HG03066 (cell line): ENCODE results near the gene MACROD2.

Source experiments
- ATAC-seq: cut with Tn5 transposase; IDR thresholded peaks from one replicate; pipeline ENCODE4 v1.9.1; 2021; ENCODE audit warnings: low read depth; ENCODE audit not compliant: unreplicated experiment

The MACROD2 gene

DNA sequence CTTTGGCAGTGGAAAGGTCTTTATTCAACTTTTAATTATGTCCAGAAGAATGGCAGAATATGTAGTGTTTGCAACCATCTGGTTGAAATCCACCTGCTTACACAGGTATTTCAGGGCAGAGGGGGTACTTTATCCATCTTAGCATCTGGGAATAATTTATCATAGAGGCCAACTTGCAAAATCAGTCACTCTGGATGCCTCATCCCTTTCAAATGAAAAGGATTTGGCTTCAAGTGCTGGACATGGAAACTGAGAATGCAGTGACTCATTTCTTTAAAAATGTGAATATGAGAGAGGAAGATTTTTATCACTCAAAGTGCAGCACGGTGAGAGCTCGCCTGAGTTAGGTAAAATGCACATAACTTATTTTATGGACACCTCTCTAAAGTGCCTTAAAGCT is 1819.6 kb downstream of the MACROD2 start:
- ATAC-seq: no peak

DNA sequence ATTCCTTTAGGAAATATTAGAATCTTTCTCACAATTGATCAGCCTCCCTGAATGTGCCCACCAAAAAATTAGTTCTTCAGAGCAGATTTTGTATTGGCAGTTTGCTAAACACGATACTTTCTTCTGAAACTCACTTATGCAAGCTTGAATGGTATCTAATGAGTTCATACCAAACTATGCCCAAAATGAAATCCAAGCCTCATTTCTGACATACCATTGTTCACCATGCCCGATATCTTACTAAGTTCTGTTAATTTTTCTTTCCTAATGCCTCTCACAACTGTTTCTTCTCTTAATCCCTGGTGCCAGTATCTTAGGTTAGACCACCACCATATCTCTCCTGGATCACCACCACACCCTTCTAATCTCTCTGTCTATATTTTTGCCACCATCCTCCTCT is 1822.0 kb downstream of the MACROD2 start:
- no peak for ATAC-seq

DNA sequence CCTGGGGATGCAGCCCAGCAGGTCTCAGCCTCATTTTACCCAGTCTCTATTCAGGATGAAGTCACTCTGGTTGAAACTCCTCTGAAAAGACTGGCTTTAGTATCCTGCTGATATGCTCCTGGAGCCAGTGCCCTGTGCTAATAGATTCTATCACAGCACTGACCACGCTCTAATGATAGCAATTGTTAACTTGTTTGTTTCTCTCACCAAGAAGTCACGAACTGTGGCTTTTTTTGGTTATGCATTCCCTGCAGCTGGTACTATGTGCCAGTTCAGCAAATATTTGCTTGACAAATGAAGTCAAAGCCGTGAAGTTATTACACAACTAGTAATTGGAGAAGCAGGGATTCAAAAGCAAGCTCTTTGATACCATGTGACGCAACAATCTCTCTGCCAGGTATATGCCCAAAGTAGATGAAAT is 1823.3 kb downstream of the MACROD2 start:
- no peak for ATAC-seq

DNA sequence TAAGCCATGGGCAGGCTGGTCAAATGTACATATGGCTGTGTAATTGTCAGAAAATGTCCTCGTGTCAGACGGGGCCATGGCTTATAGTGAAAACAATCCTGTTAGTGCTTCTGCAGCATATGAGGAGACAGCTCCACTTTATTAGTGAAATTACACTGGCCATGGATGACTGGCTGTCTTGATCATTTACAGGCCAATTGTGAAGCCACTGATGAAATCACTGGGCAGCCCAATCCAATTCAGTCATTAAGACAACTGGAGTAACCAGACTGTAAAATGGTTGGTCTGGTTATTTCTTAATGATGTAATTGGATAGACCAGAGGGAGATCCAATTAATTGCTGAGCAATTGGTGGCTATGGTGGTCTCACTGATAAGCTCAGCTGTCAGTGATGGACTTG is 1828.4 kb downstream of the MACROD2 start:
- no peak for ATAC-seq

DNA sequence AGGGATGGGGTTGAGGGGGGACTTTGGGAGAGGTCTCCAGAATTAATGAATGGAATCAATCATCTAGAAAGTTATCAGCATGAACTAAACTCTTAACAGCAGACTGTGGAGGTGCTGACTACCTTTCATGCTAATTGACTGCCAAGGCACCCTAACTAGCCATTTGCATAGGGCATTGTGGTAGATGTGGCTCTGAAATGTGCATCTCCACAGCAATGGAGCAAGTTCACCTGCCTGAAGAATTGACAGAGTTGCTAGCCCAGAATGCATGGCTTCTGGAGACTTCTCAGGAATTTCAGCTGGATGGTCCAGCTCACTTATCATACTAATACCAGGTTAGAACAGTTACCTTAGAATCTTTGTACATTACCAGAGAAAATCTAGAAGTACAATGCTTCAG is 1832.3 kb downstream of the MACROD2 start:
- ATAC-seq: no peak

DNA sequence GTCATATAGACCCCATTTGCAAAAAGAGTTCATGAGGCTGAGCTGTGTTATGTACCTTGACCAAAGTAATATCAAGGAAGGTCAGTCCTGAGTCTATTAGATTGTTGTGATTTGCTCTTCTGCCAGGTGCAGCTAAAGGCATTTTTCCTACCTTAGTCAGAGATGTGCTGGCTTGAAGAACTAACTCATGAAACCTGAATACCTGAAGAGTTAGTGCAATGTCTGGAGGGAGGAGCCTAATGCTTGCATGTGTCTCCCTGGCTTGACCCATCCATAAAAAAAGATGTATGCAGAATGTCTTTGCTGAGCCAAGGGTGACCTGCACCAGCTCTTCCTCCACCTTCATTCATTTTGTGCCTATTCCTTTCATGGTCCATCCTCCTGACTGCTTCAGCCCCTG is 1835.9 kb downstream of the MACROD2 start:
- no peak for ATAC-seq

DNA sequence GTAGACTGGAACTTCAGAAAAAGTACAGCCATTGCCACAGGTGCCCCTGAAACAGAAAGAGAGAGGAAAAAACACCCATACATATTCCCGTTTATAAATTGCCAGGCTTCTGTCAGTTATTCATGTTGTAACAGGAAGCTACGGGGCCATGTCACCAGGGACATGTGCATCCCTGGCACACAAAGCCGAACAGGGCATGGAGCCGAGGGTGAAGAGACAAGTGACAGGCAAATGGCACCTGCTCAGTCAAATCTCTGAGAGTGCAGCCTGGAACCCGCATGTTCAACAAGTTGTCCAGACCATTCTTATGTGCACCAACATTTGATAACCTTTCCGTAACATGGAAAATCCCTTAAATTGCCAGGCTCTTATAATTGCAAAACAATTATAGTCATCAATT is 1837.2 kb downstream of the MACROD2 start:
- ATAC-seq: no peak

DNA sequence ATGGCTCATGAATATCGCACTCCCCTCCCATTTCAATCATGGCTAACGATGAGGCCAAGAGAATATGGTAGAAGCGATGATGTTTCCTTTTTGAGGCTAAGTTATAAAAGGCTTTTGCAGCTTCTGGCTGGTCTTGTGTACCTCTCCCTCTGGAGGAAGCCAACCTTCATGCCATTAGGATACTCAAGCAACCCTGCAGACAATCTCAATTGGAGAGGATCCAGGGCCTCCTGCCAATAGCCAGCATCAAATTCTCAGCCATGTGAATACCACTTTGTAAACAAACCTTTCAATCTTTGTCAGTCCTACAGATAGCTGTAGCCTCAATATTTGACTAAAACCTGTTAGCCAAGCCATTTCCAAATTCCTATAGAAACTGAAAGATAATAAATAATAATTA is 1839.5 kb downstream of the MACROD2 start:
- no peak for ATAC-seq

DNA sequence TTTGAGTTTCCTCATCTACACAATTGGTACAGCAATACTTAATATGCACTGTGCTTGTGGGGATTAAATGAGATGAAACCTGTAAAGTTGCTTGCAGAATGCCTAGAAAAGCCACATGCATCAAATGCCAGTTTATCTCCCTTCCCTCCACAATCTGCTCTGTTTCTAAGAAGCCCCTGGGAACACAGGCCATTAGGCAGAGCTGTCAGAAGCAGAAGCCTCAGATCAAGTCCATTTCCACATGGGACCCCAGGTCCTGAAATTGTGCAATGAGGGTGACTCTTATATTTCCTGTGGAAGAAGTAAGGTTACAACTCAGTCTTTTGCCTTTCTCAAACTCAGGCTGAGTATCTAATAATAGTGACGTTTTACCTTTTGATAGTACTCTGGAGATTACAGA is 1840.5 kb downstream of the MACROD2 start:
- no peak for ATAC-seq

DNA sequence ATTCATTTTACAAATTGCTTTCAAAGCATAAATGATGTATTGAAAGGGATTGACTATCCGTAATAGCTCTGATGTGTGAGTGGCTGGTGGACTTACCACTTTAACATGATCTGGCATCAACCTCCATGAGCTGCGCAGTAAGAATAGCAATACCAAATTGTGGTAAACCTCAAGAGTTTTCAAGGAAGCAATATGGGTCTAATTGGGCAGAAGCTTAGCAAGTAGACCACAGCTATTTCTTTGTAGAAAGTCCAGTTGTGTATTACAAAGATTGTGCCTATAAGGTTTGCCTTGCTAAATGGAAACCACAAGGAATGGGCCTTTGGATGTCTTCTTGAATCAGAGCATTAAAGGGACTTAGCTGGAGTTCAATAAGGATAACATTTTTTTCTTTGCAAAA is 1841.3 kb downstream of the MACROD2 start:
- ATAC-seq: no peak

DNA sequence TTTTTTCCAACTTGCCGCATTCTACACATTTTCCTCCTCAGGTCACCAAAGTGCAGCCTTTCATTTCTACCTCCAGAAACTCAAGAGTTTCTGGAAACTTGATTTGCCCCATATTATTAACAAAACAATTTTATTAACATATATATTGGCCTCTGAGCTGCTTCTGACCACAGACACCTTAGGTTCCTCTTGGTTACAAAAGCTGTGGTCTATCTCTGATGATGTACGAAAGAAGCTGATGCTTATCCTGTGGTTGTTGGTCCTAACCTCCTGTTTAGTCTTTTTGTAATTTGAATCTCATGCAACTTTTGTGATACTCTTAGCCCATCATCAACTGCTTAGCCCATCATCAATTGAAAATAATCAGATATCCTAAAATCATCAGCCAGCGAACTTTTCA is 1842.2 kb downstream of the MACROD2 start:
- ATAC-seq: no peak

DNA sequence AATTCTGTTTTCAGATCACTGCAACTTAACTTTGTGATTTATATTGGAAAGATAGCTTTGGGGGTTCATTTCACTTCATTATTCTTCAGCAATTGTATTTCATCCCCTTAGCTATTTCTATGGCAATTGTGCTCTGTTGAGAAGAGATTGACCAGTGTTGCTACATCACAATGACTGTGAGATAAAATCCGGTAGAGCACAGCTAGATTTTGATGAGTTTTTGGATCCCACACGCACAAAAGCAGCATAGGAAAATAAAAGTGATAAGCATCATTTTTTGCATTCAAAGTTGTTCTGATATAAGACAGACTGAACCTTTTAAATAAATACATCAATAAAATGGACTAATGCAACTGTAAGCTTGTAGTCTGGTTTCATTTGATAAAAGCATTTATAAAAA is 1843.2 kb downstream of the MACROD2 start:
- ATAC-seq: no peak

DNA sequence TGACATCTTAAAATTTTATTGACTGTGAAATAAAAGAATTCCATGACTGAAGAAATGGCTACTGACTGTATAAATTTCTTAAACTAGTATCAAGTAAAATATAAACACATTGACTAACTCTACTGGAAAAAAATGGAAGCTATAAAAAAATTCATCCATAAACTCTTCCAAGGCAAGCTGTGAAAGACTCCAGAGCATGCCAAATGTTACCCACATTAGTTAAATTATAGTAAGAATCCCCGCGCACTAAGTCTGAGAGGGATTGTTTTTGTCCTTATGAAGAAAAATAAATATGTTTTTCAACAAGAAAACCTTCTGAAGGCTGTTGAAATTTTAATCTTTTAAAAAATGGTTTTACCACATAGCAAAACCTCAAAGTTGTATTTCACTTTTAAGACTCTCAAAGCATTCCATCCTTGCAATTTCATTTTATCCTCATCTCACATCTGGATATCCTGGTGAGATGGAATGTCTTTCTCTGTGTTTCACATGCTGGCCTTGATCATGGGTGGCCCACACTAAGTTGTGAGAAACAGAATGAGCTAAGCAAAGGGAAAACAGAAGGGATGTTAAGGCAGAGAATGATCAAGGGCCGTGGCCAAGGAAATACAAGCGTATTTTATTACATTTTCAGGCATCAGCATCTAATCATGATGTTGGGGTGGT is 1845.5 kb downstream of the MACROD2 start:
- no peak for ATAC-seq

DNA sequence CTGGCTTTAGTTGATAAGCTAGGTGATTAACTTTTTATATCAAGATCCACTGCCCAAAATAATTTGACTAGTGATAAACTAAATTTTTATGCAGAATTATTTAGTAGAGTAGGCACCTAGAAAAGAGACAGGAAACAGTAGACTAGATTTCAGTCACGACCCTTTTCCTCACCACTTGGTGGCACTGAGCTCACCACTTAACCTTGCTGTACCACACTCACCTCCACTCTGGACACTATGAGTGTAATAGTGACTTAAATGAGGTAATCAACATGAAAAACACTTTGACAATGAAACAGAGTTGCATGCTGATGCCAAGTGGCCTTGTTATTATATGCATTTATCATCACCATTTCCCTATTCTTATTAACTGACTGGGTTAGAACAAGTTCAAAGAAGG is 1847.6 kb downstream of the MACROD2 start:
- no peak for ATAC-seq

DNA sequence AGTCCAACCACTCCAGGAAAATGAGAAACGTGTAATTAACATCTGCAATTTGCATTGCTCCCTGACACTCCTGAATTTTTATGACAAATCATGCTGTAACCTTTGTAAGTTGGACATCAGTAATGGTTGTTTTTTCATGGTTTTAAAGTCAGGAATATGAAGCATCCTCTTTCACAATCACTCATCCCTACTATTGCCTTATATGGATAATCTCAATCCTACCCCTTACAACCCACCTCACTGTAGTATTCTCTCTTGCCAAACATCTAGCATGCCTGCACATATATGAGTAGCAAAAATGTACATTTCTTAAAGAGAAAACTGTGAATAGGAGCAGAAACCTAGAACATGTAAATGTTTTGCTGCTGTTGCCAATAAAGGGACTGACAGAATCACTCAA is 1848.5 kb downstream of the MACROD2 start:
- ATAC-seq: no peak

DNA sequence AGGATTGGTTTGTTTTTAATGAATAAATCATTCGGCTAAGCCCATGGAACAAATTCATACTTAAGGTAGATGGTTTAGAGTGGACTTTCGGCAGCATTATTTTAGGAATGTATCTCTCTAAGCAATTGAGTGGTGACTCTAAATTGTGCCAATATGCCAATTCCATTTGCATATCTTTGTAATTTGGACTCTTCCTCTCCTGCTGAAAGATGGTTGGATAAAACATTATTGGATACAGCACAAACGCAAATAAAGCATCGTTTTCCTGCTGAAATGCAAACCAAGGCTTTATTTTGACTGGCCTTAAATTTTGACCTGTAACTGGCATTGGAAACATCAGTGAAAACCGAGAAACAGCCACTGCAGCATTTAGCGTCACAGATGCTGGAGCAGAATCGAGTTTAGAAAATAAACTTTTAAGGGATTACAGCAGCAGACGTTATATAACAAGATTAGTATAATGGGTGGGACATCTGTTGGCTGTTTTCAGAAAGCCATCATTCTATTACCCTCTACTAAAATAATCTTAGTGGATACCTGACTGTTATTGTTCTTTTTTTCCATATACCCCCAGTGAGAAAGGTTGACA is 1852.0 kb downstream of the MACROD2 start:
- no peak for ATAC-seq

DNA sequence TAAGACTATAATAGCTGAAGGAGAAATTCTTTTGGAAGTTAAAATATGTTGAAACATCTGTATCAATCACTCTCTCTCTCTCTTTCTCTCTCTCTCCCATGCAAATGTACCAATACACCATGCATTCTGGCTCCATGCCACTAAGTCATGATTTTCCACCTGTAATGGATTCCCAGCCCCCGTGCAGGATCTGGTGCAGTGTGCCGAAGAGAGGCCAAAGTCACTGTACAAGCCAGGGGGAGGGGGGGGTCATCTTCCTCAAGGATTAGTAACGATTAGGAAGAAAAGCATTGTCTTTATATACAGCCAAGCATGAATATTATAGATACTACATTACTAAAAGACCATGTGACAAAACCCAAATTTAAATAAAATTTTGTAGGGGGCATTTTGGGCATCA is 1852.8 kb downstream of the MACROD2 start:
- no peak for ATAC-seq

DNA sequence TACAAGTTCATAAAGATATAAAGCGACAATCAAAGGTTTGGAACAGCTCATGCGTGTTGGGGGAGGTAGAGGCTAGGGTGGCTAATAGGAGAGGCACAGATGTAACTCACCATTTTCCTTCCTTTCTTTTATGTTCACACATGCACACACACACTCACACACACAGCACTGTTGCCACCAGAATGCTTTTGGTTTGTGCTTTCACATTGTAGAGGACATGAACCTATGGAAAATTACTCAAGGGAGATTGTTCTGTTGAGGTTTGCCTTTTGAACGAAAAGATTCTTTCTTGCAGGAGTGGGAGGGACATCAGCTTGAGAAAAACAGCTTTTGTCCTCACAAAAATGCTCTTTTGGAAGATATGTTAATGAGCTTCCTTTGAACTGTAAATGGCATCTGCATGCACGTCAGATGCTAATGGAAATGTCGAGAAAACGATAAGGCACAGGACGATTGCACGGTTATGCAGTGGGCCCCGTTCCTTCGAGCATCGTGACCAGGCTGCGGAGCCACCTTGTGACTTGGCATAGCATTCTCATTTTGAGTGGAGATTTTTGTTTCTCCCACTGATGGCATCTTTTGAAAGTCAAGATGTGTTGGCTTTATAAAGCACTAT is 1853.8 kb downstream of the MACROD2 start:
- ATAC-seq: no peak

DNA sequence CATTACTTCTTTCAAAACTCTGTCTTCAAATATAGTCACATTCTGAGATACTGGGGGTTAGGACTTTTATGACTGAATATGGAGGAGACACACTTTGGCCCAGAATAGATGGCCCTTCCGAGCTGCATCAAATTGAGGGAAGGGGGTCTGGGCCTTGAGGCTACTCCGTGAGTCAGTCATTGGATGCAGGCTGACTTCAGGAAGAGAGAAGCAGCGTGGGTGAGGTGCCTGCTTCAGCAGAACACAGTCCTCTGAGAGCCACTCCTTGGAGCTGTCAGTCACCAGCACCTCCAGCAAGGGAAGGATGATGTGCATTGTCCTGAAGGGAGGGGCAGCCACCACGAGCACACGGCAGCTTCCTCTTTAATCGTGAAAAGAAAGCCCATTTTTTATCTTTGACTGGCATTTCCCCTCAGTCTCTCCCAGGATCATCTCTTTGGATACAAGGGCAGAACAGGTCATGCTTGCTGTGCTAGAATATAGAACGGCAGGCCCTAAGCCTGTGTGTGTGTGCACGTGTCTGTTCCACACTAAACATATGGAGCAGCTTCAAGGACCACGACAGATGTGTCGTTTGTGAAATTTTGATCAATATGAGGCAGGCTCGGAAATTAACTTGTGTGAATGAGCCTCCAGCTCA is 1856.4 kb downstream of the MACROD2 start:
- ATAC-seq: no peak

DNA sequence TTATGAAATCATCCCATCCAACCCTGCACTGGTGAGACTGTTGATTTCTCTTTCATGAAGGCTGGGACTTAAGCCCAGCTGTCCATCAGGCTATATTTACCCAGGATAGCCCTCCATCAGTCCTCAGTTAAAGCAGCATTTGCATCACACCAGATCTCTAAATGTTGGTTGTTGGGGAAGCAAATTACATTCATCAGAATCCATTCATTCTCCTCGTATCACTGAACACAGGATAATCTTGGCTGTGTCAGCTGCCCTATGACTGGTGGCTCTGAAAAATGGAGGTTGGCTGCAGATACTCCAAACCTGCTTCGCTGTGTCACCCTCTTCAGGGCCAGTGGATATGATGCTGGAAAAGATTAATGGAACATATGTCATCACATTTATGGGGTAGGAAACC is 1859.6 kb downstream of the MACROD2 start:
- ATAC-seq: no peak

DNA sequence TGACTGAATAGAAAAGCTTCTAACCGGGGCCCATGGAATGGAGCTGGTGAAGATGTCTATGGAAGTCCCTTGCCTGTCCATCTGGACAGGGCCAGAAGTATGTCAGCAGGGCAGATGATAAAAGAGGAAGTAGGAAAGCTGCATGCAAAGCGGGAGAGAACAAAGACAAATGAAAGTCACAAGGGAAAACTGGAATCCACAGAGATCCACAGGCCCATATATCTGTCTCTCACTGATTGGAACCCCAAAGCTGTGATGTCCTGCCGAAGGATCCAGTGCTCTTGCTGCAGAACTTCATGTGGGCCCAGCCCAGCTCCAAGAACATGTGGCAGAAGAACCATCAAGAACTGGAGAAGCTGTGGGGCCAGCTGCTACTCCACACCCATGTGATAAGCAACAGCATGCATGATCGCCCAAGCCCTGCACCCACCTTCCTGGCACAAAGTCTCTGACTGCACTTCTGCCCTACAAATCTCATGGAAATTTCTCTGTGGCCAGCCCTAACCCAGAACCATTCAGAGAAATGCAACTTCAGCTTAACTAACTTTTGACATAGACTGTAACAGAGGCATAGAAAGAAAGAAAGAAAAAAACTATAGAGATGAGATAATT is 1862.0 kb downstream of the MACROD2 start:
- no peak for ATAC-seq
